Hippocampal formation (tissue), 2 donors: ENCODE measurements around the gene TH.

ENCODE experiments used
- DNase-seq, 2 donors: peaks; one replicate each; lab custom pipeline; 2025; lab: John Stamatoyannopoulos, UW

Gene TH

DNA sequence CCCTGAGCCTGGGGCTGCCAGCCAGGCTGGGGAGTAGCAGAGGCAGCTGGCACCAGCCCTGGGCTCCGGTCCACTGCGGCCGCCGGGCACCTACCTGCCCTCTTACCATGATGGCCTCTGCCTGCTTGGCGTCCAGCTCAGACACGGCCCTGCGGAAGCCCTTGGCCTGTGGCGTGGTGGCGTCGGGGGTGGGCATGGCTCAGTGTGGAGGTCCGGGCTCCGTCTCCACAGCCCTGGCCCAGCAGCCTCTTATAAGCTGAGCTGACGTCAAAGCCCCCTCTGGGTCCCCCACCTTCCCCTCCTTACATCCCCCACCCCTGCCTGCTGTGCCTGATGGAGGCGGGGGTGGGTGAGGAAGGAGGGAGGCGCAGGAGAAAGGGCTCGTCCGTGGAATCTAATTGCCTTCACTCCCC lies at the start of gene TH:
TH (minus strand) TSS at position 225 of the 413 bp plus-strand sequence; CDS start at position 196, 29 bp downstream.
- DNase-seq: no peak

DNA sequence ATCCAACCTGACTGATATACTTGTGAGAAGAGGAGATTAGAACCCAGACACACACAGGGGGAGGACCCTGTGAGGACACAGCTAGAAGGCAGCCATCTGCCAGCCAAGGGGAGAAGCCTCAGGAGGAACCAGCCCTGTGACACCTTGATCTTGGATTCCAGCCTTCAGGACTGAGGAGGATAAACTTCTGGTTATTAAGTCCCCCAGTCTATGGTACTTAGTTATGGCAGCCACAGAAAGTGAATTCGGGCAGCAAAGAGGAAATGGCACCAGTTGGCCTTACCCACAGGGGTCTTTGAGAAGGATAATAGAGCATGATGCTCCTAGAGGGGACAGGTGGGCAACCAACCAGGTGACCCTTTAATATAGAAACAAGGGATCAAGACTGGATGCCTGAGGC lies 49.4 kb upstream of the TH start:
- no peak for DNase-seq

DNA sequence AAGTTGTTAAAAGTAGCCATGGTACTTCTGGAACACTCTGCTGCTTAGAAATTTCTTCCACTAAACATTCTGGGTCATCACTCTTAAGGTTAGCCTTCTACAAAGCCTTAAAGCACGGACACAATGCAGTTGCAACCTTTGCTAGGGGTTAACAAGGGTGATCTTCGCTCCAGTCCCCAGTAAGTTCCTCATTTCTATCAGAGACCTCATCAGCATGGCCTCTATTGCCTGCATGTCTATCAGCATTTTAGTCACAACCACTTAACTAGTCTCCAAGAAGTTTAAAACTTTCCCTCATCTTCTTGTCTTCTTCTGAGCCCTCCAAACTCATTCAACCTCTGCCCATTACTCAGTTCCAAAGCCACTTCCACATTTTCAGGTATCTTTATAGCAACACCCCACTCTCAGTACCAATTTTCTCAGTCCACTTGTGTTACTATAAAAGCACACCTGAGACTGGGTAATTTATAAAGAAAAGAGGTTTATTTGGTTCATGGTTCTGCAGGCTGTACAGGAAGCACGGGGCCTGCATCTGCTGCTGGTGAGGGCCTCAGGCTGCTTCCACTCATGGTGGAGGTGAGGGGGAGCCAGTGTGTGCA lies 48.7 kb upstream of the TH start:
- no peak for DNase-seq

DNA sequence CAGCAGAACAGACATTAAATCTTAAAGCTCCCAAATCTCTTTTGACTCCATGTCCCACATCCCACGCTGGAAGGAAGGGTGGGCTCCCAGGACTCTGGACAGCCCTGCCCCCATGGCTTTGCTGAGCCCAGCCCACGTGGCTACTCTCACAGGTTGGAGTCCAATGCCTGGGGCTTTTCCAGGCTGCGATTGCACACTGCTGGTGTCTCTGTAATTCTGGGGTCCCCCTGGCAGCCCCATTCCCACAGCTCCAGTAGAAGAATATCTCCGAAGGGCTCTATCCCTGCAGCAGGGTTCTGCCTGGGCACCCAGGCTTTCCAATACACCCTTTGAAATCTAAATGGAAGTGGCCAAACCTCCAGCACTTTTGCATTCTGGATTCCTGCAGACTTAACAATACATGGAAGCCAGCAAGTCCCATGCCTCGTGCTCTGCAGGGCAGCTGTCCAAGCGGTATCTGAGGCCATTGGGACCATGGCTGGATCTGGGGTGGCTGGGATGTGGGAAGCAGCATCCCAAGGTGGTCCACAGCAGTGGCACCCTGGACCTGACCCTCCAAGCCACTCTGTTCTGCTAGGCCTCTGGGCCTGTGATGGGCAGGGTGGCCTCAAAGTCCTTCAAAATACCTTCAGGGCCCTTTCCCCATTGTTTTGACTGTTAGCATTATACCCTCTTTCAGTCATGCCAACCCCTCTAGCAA lies 47.9 kb upstream of the TH start:
- DNase-seq: no peak

DNA sequence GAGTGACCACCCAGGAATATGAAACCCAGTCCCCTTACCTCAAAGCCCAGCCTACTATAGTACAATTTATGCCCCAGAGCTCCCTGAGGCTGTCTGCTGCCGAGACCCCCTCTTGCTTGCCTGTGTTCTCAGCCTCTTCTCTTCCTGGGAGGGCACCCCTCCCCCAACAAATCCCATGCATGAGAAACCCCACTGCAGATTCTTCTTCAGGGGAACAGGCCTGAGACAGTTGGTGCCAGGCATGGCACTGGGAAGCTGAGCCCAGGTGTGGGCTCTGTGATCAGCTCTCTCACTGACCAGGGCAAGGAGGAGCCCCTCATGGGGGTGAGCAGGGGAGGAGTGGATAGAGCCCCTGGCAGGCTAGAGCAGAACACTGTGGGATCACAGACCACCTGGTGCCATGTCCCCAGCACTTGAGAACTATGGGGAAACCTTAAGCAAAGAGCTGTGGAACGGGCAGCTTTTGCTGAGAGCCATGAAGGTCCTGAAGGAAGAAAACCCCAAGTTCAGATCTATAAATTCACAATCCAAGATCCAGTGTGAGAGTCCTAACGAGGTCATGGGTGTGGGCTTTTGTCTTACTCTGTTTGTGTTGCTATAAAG lies 46.5 kb upstream of the TH start:
- no peak for DNase-seq

DNA sequence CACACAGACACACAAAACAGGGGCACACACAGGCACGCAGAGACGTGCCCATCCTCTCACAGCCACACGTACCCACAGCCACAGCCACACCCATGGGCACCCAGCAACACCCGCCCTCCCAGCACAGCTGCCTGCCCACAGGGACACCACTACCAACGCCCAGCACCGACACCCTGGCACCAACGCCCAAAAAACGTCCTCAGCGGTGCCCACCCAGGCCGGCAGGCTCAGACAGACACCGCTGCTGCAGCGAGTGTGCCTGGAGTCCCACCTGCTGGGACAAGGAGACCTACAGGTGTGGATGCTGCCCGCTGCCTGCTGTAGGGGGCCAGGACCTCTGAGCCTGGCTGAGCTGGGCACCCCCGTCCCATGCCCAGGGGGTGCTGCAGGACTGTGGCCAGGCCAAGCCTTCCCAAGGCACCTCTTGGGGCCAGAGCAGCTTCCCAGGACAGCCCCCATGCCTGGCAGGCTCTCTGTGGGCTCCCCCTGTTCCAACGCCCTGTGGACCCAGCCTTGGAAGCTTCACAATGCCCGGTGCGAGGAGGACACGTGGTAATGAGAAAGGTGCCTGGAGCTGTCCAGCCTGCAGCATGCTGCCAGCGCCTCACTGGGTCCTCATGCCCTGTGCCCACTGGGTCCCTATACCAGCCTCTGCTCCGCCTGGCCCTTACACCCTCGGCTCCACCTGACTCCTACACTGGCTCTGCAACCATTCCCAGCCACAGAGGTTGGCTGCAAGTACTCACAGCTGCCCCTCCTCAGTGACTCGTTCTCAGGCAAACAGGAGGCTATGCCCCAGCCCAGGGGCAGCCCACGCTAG lies 45.8 kb upstream of the TH start:
- DNase-seq: no peak

DNA sequence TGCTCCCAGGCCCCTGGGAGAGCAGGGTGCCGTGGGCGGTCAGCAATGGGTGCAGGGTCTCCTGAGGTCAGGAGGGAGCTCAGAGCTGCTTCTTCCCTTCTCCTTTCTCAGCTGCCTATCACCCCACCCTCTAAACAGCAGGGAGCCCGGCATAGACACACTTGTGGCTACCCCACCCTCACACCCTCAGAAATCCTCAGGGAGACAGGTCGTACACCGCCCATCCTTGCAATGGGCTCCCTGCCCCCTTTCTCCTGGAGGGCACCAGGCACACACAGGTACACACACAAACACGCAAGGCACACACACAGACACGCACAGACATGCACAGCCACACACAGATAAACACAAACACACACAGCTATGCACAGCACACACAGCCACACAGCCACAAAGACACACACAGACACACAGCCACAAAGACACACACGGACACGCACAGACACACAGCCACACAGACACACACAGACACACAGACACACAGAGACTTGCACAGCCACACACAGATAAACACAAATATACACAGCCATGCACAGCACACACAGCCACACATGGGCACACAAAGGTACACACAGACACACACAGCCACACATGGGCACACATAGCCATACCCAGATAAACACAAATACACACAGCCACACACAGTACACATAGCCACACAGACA lies 44.9 kb upstream of the TH start:
- no peak for DNase-seq

DNA sequence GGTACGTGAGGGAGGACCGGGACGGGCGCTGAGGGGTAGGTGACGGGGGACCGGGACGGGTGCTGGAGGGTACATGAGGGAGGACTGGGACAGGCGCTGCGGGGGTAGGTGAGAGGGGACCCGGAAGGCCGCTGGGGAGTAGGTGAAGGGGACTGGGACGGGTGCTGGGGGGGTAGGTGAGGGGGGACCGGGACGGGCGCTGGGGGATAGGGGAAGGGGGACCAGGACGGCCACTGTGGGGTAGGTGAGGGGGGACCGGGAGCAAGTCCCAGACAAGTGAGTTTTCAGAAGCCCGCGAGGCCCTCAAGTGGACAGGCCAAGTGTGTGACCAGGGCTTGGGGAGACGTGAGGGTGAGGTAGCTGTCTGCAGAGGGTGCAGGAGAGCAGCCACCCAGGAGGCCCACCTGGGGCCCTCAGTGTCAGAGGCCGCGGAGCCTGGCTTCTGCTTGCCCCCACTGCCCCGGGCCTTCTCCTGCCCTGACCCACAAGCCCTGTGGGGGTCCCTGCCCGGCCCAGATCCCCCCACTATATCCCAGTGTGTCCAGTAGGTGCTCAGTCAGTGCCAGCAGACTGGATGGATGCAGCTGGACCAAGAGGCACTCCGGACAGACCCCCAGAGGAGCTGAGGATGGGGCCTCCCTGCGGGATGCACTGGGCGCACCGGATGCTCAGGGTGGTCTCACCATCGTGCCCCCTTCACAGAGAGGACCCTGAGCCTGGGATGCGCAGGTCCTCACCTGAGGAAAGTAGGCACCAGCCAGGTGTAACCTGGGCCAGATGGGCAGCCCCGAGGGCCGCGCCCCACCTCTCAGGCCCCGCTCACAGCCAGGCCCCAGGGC lies 44.2 kb upstream of the TH start:
- DNase-seq: no peak

DNA sequence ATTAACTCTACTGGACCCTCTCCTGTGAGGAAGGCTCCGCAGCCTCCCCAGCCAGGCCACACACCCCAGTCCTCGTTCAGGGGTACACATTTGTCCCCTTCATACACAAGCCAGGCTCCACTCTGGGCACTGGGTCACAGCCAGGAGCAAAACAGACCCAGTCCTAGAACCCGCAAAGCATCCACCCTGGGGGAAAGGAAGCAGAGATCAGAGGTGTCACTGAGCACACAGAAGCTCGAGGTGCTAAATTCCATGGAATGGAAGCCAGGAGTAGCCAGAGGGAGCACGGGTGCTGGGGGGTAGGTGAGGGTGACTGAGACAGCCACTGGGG lies 43.6 kb upstream of the TH start:
- DNase-seq: no peak

DNA sequence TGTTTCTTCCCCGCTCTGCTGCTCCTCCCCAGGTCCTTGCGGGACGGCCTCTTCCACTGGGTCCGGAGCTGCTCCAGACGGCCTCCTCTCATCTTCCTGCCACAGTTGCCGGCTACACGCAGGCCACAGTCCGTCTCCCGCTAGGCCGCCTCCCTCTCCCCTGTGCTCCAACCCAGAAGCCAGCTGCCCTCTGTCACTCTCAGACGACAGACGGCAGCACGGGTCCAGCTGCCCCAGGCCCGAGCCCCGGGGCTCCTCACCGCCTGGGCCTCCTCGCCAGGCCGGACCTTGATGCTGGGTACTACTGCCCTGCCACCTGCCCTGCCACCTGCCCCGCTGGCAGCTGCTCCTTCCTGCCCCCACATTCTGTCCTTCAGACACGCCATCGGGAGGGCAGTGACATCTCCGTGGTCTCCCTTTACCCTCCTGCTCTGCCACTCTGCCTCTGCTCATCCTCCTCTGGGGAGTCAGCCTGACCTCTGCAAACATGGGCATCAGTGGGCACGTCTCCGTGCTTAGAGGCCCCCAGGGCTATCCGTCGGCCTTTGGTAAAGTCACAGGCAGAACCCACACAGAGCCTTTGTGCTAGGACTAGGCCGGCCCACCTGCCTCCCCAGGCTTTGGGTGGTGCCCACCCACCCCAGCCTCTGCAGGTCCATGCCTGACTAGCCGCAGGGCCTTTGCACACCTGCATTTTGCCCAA lies 43.1 kb upstream of the TH start:
- no peak for DNase-seq

DNA sequence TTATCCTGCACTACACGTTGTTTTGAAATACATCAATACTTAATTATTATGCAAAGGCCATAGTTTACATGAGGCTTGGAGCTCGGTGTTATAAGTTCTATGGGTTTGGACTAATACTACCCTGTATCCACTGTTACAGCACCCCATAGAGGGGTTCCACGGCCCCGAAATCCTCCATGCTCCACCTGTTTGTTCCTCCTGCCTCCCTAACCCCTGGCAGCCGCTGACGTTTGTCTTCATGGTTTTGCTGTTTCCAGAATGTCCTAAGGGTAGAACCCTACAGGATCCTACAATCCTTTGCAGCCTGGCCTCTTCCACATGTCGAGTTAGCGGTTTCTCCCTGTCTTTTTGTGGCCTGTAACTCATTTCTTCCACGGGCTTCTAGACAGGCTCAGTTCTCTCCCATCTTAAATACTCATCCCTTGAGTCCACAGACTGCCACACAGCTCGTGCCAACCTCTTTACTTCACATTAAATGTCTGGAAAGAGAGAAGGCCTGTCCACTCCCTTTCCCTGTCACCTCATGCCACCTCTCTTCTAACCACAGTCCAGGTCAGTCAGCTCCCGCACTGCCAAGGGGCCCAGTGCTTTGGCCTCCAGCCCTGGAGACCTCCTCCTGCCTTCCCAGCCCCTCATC lies 42.4 kb upstream of the TH start:
- no peak for DNase-seq

DNA sequence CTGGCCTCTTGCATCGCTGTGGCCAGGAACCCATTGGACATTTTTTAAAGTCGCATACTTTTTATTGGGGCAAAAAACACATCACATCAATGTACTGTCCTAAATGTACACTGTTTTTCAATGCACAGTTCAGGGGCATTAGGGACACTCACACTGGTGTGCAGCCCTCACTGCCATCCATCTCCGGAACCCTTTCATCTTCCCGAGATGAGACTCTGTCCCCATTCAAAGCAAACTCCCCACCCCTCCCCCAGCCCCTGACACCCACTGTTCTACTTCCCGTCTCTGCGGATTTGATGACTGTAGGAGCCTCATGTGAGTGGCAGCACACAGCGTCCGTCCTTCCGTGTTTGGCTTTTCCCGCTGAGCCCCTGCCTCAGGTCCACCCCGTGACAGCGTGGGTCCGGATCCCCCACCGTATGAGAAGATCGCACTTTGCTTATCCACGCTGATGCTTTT lies 41.8 kb upstream of the TH start:
- DNase-seq: no peak

DNA sequence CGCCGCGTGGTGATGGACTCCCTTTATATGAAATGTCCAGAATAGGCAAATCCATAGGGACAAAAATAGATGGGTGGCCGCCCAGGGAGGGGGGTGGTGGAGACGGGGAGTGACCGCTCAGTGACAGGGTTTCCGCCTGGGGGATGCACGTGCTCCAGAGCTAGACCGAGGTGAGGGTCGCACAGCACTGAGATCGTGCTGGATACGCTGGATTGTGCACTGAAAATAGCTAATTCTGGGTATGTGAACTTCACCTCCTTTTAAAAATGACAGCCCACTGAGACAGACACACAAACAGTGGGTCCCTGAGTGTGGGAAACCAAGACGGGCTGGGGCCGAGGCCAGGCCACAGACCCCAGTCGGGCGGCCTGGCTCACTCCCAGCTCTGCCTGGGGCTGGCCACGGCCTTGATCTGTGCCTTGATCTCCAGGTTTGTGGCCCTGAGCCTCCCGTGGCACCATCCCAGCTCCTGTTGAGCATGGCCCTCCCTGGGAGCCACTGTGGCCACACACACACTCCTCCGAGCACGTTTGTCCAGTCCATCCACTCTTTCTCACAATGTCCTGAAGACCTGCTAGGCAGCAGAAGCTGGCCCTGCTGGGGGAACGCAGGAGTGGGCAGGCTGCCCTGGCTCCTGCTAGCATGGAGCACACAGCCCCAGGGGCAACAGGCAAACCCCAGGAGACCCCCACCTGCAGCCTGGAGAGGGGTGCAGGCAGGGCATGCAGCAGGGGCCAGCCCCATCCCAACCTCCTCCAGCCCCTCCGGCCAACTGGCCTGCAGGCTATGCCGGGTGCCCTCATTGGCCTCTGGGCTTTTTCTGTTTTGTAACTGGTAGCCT lies 41.0 kb upstream of the TH start:
- DNase-seq: no peak

DNA sequence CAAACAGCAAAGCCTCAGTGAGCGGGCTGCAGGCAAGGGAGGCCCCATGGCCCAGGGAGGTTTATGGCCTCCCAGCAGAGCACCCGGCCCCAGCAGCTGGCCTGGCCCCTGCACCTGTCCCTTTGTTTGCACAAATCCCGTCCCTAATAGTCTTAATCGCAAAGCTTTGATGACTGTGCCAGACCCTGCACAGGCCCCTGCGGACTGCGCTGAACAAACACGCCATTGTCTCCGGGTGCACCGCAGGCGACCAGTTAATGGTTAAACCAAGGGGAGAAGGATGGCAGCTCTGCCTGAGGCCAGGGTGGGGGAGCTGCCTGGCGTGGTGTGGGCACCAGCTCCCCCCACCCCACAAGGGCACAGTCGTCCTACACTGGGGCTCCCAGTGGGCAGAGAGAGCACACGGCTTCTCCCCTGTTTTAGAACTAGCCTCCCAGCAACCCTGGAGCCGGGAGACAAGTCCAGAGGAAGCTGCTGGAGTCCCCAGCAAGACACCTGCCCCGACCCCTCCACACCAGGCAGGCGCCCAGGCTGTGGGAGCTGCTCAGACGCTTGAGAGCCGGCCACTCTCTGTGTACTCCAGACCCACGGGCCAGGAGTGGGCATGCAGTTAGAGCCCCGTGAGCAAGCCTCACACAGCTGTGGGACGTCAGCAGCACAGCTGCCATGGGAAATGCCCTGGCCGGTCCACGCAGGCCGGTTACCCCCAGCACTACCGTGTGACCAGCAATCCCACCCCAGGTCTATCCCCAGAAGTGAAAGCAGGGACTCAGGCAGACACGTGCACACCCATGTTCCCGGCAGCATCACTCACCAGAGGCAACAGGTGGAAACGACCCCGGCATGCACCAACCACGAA lies 39.7 kb upstream of the TH start:
- DNase-seq: no peak

DNA sequence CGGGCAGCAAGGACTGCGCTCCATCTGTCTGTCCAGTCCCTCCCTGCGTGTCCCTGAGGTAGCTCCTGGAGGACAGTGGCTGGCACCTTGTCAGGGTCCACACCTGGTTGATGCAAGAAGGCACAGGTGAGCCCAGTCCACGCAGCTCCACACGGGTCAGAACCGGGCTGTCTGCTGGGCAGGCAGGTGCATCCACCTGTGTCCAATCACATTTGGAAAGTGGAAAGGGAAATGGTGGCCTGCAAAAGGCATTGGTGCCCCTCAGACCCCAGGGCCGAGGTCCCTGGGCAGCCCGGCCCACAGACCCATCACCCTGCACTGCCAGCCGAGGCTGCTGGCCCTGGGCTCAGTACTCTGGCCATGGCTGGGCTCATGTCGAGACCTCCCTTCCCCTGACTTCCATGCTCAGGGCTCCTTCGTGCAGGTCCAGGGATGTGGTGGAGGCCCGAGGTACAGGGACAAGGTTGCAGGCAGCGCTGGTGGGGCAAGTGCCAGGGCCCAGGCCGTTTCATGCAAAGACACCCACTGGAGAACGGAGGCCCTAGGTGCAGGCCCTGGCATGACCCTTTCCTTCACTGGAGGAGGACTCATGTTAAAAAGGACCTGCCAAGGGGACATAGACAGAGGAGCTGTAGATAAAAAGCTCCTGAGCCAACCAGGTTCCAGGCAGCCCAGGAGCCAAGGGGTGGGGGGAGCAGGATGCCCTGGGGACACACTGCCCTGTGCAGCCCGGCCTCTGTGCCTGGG lies 38.9 kb upstream of the TH start:
- no peak for DNase-seq

DNA sequence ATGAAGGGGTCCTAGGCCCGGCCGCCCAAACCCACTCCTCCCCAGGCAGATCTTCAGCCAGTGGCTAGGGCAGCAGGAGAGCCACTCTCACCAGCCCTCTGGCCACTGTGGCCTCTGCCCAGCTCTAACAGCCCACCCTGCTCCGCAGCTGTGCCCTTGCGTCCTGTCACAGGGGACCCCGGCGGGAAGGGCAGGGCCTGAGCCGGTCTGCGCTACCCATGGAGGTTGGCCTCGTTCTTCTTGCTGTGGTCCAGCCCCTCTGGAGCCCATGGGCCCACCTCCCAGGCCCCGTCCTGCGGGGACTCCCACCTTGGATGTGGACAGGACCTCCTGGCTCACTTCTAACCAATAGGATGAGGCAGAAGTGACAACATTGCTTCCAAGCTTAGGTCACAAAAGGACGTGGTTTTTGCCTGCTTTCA lies 38.3 kb upstream of the TH start:
- DNase-seq: no peak

DNA sequence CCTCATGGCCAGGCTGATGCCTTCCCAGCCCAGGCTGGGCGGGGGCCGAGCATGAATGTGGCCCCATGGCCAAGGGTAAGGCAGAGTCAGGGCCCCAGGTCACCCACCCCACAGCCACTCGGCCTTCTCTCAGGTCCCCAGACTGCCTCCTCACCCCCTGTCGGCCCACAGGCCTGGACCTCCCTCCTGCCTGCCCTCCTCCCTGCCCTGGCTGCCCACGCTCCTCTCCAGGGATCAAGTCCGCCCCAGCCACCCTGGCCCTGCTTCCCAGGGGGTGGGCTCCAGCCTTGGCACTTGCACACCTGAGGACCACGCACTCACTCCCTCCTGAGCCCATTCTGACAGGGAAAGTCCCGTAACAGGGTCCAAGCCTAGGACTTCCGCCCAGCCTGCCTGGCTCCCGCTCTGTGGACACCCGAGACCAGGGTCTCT lies 37.8 kb upstream of the TH start:
- no peak for DNase-seq
